ENCODE measurements around the gene CHKB.
A peak's percentile ranks its signal among the peaks of the same experiment; 100 is the strongest.
"Not testable (repeated sequence)": the region's sequence is repeated elsewhere in the genome, so short reads cannot be mapped to it uniquely, and the experiment has no call there.

Gene CHKB

DNA sequence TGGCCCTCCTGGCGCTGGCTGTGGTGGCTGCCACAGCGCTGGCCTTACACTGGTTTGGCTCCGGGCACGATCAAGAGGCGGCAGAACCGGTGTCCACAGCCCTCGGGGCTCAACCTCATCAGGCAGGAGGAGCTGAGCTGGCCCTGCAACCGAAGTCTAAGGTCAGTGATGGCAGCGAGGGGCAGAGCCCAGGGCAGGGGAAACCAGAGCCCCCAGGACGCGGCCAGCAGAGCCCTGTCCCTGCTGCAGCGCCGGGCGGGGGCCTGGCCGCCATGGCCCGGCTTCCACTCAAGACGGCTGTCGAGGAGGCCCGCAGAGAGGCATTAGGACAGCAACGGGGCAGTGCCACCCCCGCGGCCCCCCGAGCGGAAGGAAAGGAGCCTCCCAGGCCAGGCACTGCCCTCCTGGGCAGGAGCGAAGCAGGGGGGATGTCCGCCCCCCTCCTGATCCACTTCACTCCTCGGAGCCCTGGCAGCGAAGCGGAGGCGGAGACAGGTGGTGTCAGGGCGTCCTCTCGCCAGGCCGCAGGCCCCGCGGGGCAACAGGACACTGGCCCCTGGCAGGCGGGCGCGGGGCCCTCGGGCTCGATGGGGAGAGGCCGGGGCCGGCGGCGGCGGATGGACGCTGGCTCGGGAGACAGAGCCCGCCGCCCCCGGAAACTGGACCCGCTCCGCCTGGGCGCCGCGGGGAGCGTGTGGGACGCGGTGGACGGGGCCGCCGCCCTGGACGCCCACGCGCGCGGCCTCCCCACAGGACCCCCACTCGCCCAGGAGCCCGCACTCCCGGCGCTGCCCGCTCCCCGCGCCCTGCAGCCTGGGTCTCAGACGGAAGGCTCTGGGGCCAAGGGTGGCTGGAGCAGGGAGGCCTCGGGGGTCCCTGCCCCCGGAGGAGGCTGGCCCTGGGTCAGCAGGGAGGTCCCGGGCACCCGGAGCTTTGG lies 36.1 kb downstream of the CHKB start:
- DNase-seq = no peak

DNA sequence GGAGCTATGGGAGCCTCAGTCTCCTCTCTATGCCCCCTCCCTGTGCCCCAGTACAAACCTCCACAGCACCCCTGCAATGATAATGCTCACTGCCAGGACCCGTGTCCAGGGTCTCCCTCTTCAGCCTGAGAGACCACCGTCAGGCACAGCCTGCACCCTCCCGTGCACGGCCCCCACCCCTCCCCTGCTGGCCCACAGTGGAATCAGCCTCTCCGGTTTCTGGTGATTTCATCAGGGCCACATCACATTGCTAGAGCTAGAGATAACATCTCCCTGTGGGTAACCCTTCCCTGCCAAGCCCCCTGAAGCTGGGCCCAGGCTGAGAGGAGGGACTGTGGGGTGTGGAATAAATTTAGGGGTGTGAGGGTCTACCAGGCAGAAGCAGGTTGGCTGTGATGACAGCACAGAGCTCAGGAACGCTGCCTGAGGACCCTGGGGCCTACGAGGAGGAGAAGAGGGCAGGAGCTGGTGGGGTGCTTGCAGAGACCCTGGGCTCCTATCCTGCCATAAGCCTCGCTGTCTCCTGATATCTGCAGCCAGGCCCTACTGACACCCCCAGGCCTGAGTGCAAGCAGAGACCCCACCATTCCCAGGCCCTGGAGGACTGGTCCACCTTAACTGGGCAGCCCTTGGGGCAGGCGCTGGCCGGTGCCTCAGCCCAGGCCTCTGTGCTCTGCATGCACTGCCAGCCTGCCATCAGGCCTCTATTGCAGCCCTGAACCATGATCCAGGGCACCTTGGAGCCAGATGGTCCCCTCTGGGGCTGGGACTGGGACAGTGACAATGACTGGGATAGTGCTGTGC lies 36.9 kb downstream of the CHKB start, which contains the start of gene KLHDC7B:
TSS of gene KLHDC7B (plus strand) at position 378 of the 804 bp plus-strand sequence. CDS start at position 723, 345 bp downstream.
- no peak for DNase-seq

- DNase-seq = no peak
These were observed 37.8 kb downstream of the CHKB start for GRCh38 chr22:50544746-50545253.

- peak; percentile 83 for DNase-seq
These were observed 38.4 kb downstream of the CHKB start for GRCh38 chr22:50544078-50544745.

- no peak for DNase-seq
These were observed 40.2 kb downstream of the CHKB start for GRCh38 chr22:50542416-50542927.

- DNase-seq = not testable (repeated sequence)
These were observed 41.0 kb downstream of the CHKB start for GRCh38 chr22:50541667-50542026.

GRCh38 chr22:50540381-50540780 lies 42.3 kb downstream of the CHKB start:
- no peak for DNase-seq

DNA sequence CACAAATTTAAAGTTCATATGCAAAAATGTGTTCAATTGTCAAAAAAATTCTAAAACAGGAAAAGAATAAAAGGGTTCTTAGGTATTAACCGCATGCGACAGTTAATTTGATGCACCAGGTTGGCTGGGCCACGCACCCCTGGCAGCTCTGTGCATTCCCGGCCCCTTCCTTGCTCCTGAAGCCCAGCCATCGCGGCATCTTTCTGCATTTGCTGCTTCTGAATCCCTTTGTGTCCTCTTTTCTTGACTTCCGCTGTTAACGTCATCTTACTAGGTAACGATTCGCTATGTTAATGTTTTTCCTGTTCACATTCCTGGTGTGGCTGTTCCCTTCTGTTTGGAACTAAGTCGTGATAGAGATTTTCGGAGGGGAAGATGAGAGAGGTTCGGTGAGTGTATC lies 44.9 kb downstream of the CHKB start:
- DNase-seq = no peak

DNA sequence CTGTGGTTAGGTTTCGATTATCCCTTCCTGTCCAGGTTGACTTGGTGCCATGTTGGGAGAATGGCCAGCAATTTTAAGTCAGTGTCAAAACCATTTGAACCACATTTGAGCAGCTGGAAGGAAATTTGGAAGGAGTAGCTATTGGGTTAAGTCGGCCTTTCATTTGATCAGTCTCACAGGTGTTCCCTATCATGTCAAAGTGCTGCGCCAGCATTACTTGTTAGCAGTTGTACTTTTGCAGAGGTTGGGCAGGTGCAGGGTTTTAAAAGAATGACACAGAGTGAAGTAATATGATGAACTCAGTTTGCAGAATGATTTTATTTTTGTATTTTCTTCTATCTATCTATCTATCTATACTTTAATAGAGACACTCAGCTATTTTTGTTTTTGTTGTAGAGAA lies 46.4 kb downstream of the CHKB start:
- no peak for DNase-seq

GRCh38 chr22:50535113-50535512 lies 47.5 kb downstream of the CHKB start:
- DNase-seq = no peak

DNA sequence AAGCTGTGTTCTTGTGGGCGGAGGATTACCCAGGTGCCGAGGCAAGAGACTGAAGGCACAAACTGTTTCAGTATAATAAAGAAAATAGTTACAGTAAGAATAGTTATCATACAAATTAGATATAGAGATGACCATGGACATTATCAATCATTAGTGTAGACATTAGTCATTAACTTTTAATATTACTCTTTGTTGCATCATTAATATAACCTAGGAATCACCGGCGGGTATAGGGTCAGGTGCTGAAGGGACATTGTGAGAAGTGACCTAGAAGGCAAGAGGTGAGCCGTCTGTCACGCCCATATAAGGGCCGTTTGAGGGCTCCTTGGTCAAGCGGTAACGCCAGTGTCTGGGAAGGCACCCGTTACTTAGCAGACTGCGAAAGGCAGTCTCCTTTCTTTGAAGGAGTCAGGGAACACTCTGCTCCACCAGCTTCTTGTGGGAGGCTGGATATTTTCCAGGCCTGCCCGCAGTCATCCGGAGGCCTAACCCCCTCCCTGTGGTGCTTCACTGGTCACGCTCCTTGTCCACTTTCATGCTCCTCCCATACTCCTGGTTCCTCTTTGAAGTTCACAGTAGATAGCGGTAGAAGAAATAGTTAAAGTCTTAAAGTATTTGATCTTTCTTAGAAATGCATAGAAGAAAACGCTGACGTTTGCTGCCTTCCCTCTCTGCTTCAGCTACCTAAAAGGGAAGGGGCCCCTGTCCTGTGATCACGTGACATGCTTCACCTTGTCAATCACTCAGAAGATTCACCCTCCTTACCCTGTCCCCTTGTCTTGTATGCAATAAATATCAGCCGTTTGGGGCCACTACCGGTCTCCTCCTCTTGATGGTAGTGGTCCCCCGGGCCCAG lies 48.6 kb downstream of the CHKB start:
- DNase-seq = not testable (repeated sequence)

DNA sequence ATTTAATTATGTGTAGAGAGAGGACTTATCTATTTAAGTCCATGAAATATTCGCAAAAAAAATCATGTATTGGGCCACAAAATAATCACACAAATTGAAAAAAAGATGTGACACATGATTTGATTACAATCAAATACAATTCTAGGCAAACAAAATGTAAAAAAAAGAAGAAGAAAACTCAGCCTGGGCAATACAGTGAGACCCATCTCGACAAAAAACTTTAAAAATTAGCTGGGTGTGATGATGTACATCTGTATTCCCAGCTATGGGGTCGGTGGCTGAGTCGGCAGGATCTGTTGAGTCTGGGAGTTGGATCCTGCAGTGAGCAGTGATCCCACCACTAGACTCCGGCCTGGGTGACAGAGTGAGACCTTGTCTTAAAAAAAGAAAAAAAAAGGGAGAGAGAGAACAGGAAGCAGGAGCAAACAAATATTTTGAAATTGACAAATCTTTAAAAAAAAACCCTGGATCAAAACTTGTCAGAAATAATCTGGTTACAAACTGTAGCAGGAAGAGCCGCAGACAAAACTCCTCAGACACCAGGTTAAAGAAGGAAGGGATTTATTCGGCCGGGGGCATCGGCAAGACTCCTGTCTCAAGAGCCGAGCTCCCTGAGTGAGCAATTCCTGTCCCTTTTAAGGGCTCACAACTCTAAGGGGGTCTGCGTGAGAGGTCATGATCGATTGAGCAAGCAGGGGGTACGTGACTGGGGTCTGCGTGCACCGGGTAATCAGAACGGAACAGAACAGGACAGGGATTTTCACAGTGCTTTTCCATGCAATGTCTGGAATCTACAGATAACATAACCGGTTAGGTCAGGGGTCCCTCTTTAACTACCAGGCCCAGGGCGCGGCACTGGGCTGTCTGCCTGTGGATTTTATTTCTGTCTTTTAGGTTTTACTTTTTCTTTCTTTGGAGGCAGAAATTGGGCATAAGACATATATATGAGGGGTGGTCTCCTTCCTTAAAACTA lies 49.5 kb downstream of the CHKB start:
- DNase-seq = no peak

DNA sequence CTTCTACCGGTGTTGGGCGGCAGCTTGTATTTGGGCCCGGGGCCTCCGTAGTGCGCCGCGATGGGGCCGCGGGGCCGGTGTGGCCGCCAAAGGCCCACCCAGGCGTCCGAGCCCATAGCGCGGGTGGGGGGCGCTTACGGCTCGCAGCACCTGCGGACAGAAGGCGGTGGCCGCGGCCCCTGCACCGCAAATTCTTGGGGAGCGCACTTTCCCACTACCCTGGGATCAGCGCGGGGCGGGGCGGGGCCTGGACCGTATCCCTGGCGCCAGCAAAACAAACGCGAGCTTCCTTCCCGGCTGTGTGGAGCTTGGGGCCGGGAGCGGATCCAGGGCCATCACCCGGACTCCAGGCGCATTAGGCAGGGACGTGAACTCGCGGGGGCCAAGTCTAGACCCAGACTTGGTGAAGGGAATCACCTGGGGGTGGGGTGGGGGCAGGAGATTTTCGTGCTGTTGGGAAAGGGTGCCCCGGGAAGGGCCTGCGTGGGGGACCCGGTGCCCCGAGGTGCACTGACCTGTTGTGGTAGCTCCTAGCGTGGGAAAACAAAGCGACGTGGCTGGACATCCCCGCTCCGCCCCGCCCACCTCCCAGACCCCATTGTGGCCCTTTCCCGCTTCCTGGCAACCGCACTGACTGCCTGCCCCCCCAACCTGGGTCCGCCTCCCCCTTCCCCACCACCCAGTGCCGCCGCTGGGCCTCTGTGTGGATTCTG lies 50.5 kb downstream of the CHKB start:
- DNase-seq = no peak

- DNase-seq = peak; percentile 68
These were observed 51.1 kb downstream of the CHKB start for GRCh38 chr22:50531546-50531961.

DNA sequence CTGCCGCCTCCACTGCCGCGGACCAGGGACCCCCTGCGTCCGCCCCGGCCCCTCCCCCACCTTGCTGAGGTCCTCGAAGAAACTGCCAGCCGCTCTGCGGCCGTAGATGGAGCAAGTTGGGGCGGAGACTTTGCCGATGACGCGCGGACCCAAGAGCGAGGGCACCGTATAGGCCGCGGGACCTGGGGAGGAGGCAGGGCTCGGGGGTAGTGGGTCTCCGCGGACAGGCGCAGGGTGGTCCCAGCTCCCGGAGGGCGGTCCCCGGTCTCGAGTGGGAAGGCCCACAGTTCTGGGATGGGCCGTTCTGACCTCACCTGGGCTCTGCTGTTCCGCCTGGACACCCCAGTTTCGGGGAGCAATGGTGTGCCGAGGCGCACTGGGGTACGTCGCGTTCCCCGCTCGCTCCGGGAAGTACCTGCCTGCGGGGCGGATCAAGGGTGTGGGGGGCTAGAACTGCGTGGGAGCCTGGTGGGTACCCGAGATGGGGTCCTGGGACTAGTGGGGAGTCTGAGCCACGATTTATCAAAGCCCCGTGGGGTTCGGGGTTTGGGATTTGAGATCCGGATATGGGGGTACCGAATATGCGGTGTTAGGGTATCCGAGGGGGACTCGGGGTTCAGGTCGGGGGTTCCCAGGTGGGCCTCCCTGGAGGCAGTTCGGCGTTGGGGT lies 51.6 kb downstream of the CHKB start:
- DNase-seq = peak; percentile 78

DNA sequence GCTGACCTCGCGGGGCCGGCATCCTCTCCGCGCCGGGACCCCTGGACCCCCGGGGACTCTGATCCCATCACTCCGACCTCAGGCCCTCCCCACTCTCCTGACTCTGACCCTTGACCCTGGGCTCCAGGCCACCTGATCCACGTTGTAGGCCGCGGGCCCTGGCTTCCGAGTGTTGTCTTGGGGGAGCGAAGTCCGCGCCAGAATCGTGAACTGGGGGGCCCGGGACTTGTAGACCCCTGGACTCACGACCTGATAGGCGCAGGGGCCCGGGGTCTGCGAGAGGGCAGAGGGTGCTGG lies 52.1 kb downstream of the CHKB start:
- no peak for DNase-seq

- DNase-seq = peak; percentile 72
These were observed 52.6 kb downstream of the CHKB start, which contains the start of gene TYMP for GRCh38 chr22:50529897-50530579. TYMP (minus strand) TSS chr22:50530012; CDS start chr22:50529709, 303 bp downstream.

DNA sequence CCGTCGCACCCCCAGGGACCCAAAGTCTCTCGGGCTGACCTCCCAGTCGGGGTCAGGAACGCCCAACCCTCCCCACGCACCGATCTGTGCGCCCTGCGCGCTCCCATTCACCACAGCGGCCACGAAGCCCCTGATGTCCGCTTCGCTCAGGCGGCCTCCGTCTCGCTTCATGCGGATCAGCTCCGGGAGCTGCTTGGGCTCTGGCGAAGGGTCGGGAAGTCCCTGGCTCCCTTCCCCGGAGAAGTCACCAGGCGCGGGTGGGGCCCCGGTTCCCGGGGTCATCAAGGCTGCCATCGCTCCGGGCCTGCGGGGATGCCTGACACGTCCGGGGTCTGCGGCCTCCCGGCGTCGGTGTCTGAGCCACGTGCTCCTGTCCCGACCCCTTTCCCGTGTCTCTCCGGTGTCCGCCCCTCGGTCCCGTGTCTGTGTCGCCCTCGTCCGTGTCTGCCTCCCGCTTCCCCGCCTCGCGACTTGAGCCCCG lies 53.2 kb downstream of the CHKB start:
- no peak for DNase-seq

All from stimulated activated CD4-positive, alpha-beta T cell treated with anti-CD3 and anti-CD28 coated beads, Interleukin-12 subunit alpha, Interleukin-12 subunit beta, amount 100 ng/mL, for 4 hours (primary cell).